ENCODE results near the gene TTF2.

The TTF2 gene

DNA sequence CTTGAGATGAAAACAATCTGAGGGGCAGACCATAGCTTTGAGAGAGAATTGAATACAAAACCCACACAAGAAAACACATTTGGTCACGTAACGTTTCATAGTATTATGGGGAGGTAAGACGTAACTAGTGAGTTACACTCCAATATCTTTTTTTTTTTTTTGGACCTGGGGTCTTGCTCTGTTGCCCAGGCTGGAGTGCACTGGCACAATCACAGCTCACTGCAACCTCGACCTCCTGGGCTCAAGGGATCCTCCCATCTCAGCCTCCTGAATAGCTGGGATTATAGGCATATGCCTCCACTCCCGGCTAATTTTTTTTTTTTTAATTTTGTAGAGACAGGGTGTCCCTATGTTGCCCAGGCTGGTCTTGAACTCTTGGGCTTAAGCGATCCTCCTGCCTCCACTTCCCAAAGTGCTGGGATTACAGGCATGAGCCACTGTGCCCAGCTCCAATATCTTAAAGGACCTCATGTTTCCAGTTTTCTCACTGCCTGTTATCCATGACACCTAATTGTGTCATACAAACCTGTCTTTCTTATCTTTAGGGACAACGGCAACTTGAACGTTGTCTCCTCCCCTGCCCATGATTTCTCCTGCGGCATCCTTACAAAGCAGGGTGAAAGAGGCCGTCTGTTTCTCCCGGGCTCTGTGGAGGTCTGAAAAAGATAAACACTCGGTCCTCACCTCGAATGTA lies 56.1 kb downstream of the TTF2 start:
- H3K79me2 ChIP-seq (ENCODE audit: insufficient read depth, low read length), result no peaks in the 10 kb centered on the region
- H3K9me3 ChIP-seq (ENCODE audit: insufficient read depth, low read length), result no peaks in the 10 kb centered on the region
- H3K9me2 ChIP-seq (replicated peaks; ENCODE audit: insufficient read depth, low read length), result no peaks in the 10 kb centered on the region
- no peak overlapping the region for H3K27ac ChIP-seq (ENCODE audit: low read depth, low read length)
- H3K36me3 ChIP-seq (ENCODE audit: low read length), result no peaks in the 10 kb centered on the region
- no peak overlapping the region for H3K9ac ChIP-seq (ENCODE audit: low read length)
- H3F3A ChIP-seq (ENCODE audit: insufficient read depth), result no peaks in the 10 kb centered on the region
- H4K20me1 ChIP-seq (ENCODE audit: low read depth, low read length), result no peaks in the 10 kb centered on the region
- H3K27me3 ChIP-seq (ENCODE audit: low read length), result no peaks in the 10 kb centered on the region
- H3K4me3 ChIP-seq (ENCODE audit: insufficient read depth, low read length, poor library complexity, severe bottlenecking), result no peak overlapping the region
- no peak for TF ChIP-seq EZH2phosphoT487 (conservative IDR thresholded peaks at IDR 0.05; ENCODE audit: low read length)
- TF ChIP-seq, protein P1, sequence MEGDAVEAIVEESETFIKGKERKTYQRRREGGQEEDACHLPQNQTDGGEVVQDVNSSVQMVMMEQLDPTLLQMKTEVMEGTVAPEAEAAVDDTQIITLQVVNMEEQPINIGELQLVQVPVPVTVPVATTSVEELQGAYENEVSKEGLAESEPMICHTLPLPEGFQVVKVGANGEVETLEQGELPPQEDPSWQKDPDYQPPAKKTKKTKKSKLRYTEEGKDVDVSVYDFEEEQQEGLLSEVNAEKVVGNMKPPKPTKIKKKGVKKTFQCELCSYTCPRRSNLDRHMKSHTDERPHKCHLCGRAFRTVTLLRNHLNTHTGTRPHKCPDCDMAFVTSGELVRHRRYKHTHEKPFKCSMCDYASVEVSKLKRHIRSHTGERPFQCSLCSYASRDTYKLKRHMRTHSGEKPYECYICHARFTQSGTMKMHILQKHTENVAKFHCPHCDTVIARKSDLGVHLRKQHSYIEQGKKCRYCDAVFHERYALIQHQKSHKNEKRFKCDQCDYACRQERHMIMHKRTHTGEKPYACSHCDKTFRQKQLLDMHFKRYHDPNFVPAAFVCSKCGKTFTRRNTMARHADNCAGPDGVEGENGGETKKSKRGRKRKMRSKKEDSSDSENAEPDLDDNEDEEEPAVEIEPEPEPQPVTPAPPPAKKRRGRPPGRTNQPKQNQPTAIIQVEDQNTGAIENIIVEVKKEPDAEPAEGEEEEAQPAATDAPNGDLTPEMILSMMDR (IDR thresholded peaks at IDR 0.05; ENCODE audit: insufficient read depth, low read length, poor library complexity, severe bottlenecking), result no peak
- H2AFZ ChIP-seq (ENCODE audit: low read depth, low read length, severe bottlenecking), result no peak overlapping the region
- H3K4me2 ChIP-seq (ENCODE audit: low read depth, low read length, poor library complexity, severe bottlenecking), result no peak overlapping the region

DNA sequence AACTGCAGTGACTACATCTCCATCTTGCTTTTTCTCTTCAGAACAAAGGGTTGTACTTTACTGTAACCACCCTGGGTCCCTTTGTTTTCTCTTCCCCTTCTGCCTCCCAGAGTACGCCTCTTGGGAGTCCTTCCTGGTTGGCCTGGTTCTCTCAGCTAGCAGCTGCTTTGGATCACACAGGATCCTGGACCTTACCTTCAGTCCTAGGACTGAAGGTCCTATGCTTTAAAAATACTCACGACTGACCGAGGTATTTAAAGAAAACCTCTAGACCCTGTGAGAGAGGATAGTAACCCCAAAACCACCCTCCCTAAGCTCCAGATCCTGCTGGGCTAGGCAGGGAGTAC lies 56.6 kb downstream of the TTF2 start:
- no peak overlapping the region for H2AFZ ChIP-seq (ENCODE audit: low read depth, low read length, severe bottlenecking)
- H3K9me3 ChIP-seq (ENCODE audit: insufficient read depth, low read length), result no peaks in the 10 kb centered on the region
- H3F3A ChIP-seq (ENCODE audit: insufficient read depth), result no peaks in the 10 kb centered on the region
- no peaks in the 10 kb centered on the region for H3K9me2 ChIP-seq (replicated peaks; ENCODE audit: insufficient read depth, low read length)
- no peak overlapping the region for H3K4me2 ChIP-seq (ENCODE audit: low read depth, low read length, poor library complexity, severe bottlenecking)
- no peaks in the 10 kb centered on the region for H3K79me2 ChIP-seq (ENCODE audit: insufficient read depth, low read length)
- H3K27ac ChIP-seq (ENCODE audit: low read depth, low read length), result no peak overlapping the region
- no peak overlapping the region for H3K9ac ChIP-seq (ENCODE audit: low read length)
- no peak for TF ChIP-seq EZH2phosphoT487 (conservative IDR thresholded peaks at IDR 0.05; ENCODE audit: low read length)
- TF ChIP-seq, protein P1 (IDR thresholded peaks at IDR 0.05; ENCODE audit: insufficient read depth, low read length, poor library complexity, severe bottlenecking), result no peak
- no peaks in the 10 kb centered on the region for H4K20me1 ChIP-seq (ENCODE audit: low read depth, low read length)
- no peak overlapping the region for H3K4me3 ChIP-seq (ENCODE audit: insufficient read depth, low read length, poor library complexity, severe bottlenecking)
- H3K36me3 ChIP-seq (ENCODE audit: low read length), result no peaks in the 10 kb centered on the region
- no peaks in the 10 kb centered on the region for H3K27me3 ChIP-seq (ENCODE audit: low read length)

DNA sequence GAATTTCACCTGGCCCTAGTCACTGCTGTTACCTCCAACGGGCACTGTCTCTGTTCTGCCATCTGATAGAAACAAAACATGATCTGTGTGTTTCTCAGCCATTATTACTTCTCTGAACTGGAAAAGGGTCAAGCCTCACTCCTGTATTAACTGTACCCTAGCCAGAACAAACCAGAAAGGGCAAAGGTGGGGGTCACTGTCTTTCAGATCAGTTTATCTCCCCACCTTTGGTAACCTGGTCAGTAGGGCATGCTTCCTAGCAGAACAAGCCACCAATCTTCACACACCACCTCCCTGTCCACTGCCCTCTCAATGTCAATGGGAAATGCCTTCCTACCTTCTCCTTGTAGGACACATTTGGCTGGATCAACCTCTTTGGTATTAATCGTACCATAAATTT lies 57.6 kb downstream of the TTF2 start:
- H3K4me2 ChIP-seq (ENCODE audit: low read depth, low read length, poor library complexity, severe bottlenecking), result no peak overlapping the region
- H3K79me2 ChIP-seq (ENCODE audit: insufficient read depth, low read length), result no peaks in the 10 kb centered on the region
- no peaks in the 10 kb centered on the region for H3K9me3 ChIP-seq (ENCODE audit: insufficient read depth, low read length)
- no peaks in the 10 kb centered on the region for H4K20me1 ChIP-seq (ENCODE audit: low read depth, low read length)
- TF ChIP-seq EZH2phosphoT487 (conservative IDR thresholded peaks at IDR 0.05; ENCODE audit: low read length), result no peak
- TF ChIP-seq, protein P1 (IDR thresholded peaks at IDR 0.05; ENCODE audit: insufficient read depth, low read length, poor library complexity, severe bottlenecking), result no peak
- no peak overlapping the region for H2AFZ ChIP-seq (ENCODE audit: low read depth, low read length, severe bottlenecking)
- no peaks in the 10 kb centered on the region for H3F3A ChIP-seq (ENCODE audit: insufficient read depth)
- H3K27ac ChIP-seq (ENCODE audit: low read depth, low read length), result no peak overlapping the region
- no peak overlapping the region for H3K9ac ChIP-seq (ENCODE audit: low read length)
- no peaks in the 10 kb centered on the region for H3K36me3 ChIP-seq (ENCODE audit: low read length)
- no peaks in the 10 kb centered on the region for H3K9me2 ChIP-seq (replicated peaks; ENCODE audit: insufficient read depth, low read length)
- H3K4me3 ChIP-seq (ENCODE audit: insufficient read depth, low read length, poor library complexity, severe bottlenecking), result no peak overlapping the region
- H3K27me3 ChIP-seq (ENCODE audit: low read length), result no peaks in the 10 kb centered on the region
